IPS-15b (cell line): ENCODE results near the gene AUTS2.

ENCODE experiments used
- H3K27me3 ChIP-seq: one replicate; pipeline ENCODE4 v1.6.1; 2013; ENCODE audit warnings: low read length; ENCODE audit not compliant: control insufficient read depth, insufficient read depth
- H3K36me3 ChIP-seq: one replicate; pipeline ENCODE4 v1.6.1; 2013; ENCODE audit warnings: low read length; ENCODE audit not compliant: control insufficient read depth, insufficient read depth
- H3K4me1 ChIP-seq: one replicate; pipeline ENCODE4 v1.6.1; 2013; ENCODE audit warnings: mild to moderate bottlenecking, low read length; ENCODE audit not compliant: control insufficient read depth, insufficient read depth
- H3K4me3 ChIP-seq: one replicate; pipeline ENCODE4 v1.5.1; 2013; ENCODE audit warnings: low read depth, low read length
- H3K9ac ChIP-seq: one replicate; pipeline ENCODE4 v1.6.1; 2013; ENCODE audit warnings: low read depth, mild to moderate bottlenecking, low read length
- H3K9me3 ChIP-seq: one replicate; pipeline ENCODE4 v1.6.1; 2013; ENCODE audit warnings: mild to moderate bottlenecking, low read length; ENCODE audit not compliant: control insufficient read depth, insufficient read depth

Gene AUTS2

DNA sequence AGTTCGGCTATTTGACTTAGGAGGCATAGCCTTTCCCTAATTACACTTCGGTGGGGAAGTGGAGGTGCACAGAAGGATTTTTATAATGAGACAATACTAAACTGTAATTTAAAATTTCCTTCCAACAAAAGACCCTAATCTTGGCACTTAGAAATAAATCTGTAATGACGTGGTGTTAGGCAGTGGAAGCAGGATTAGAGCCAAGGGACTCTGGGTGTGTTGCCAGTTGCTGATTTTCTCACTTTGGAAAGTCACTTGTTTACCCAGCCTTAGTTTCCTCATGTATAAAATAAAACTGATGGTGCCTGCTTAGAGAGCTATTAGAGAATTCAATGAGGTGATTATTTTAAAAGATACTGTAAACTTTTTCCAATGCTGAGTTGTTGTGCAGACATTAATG lies 287.2 kb downstream of the AUTS2 start:
- no peaks in the 10 kb centered on the region for H3K4me1 ChIP-seq
- H3K9ac ChIP-seq = no peak overlapping the region
- no peaks in the 10 kb centered on the region for H3K9me3 ChIP-seq
- H3K4me3 ChIP-seq = no peak overlapping the region
- H3K36me3 ChIP-seq = no peaks in the 10 kb centered on the region
- H3K27me3 ChIP-seq = no peaks in the 10 kb centered on the region

DNA sequence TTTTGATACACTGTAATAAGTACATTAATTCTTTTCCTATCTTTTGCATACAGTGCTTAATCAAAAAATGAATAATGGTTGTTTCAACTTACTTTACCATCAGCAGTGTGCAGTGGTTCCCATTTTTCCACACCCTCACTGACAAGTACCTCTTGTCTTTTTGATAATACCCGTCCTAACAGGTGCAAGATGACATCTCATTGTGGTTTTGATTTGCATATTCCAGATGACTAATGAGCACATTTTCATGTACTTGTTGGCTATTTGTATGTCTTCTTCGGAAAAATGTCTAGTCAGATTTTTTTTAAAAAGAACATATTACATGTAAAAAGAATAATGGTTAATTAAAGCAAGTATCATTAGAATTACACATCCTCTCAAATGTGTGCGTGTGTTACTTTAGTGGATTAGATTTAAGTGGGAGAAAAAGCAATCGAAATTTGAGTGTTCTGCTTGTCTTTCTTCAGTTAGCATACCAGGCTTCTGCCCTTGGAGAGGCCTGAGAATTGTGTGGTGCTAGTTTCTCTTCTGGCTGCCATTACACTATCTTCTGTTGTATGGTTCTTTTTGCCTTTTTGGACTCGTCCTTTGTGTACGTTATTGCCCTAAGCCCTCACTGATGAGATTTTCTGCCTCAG lies 291.2 kb downstream of the AUTS2 start:
- Histone ChIP-seq H3K9me3 (no peaks in the 10 kb centered on the region), H3K4me1 (peaks cover 6% of the 10 kb centered on the region), H3K36me3 (no peaks in the 10 kb centered on the region), H3K27me3 (no peaks in the 10 kb centered on the region), H3K4me3 (no peak overlapping the region), H3K9ac (no peak overlapping the region)

DNA sequence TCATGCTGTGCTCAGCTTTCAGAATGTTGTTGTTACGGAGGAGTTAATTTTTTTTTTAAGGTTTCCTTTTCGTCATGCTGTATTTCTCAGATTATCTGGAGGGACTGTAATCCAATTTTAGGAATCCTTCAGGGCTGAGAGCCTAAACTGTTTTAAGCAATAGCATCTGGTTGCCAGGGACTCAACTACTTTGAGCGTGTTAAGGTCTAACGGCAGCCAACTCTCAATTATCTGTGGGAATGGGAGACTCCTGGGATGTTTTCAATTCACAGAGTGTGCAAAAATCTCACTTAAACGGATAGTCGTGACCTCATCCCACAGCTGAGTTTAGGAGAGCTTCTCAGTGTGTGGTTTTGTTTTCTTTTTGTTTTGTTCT lies 291.7 kb downstream of the AUTS2 start:
- H3K4me1 ChIP-seq = peaks cover 6% of the 10 kb centered on the region
- no peaks in the 10 kb centered on the region for H3K36me3 ChIP-seq
- no peak overlapping the region for H3K4me3 ChIP-seq
- H3K9ac ChIP-seq = no peak overlapping the region
- no peaks in the 10 kb centered on the region for H3K27me3 ChIP-seq
- no peaks in the 10 kb centered on the region for H3K9me3 ChIP-seq

DNA sequence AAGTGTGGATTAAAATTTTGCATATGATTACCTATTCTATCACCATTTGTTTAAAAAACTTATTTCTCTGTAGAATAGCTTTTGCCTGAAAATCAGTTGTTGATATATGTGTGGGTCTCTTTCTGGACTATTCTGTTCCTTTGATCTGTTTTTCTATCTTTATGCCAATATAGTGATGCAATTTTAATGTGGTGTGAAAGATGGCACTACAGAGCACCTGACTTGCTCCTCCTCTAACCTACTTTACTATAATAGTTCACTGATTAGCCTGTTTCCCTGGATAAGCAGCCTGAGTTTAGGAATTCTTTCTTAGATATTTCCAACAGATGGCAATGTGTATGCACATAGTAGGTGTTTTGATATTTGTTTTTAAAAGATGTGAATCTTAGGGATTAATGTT lies 294.5 kb downstream of the AUTS2 start:
- no peaks in the 10 kb centered on the region for H3K9me3 ChIP-seq
- H3K4me3 ChIP-seq = no peak overlapping the region
- H3K36me3 ChIP-seq = no peaks in the 10 kb centered on the region
- H3K4me1 ChIP-seq = peaks cover 6% of the 10 kb centered on the region
- no peak overlapping the region for H3K9ac ChIP-seq
- no peaks in the 10 kb centered on the region for H3K27me3 ChIP-seq

DNA sequence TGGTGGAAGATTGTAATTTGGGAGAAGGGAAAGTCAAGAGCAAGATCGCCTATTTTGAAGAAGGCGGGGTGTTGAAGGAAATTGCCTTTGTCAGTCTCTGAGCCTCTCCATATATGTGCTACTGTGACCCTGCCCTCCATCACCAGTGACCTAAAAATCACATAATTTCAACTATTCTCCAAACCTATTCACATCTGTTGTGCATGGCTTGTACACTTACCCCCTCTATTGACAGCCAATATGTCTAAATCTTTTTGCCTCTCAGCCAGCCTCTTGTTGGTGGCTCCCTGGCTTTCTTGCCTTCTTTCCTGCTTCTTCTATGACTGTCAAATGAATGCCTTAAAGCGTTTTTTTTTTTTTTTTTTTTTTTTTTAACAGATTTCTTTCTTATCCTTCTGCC lies 295.6 kb downstream of the AUTS2 start:
- Histone ChIP-seq H3K9me3 (no peaks in the 10 kb centered on the region), H3K4me1 (peaks cover 6% of the 10 kb centered on the region), H3K36me3 (no peaks in the 10 kb centered on the region), H3K27me3 (no peaks in the 10 kb centered on the region), H3K4me3 (no peak overlapping the region), H3K9ac (no peak overlapping the region)

DNA sequence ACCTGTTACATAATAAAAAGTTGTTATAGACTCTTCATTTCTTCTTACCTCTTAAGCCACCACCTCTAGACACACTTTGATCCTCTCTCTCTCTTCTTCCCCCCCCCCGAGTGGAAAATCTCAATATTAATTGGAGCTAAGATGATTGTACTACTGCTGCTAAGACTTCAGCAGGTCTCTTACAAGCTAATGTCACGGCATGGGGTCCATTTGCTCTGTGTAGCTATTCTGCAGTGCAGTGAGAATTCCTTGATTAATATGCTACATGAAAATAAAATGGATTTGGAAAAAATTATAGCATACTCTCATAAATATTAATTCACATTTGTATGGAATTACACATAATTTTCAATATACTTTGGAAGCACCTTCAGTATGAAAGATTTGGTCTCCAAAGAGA lies 297.2 kb downstream of the AUTS2 start:
- Histone ChIP-seq H3K9ac (no peak overlapping the region), H3K27me3 (no peaks in the 10 kb centered on the region), H3K9me3 (no peaks in the 10 kb centered on the region), H3K4me3 (no peak overlapping the region), H3K36me3 (no peaks in the 10 kb centered on the region), H3K4me1 (peaks cover 6% of the 10 kb centered on the region)

DNA sequence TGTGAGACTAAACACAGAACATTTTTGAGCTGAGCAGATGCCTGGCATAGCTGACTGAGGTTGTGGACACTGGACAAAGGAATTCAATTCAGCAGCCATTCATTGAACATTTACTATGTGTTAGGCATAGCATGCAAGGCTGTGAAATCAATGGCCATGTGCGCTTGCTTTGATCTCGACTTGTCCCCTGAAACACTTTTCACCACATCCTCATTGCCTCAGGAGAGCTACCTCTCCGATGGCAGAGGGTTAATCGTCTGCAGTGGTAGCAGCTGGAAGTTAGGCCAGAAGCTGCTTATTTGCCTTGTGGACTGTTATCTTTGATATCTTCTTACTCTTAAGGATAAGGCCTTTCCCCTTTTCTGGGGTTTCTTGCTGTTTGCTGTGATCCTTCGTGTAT lies 297.8 kb downstream of the AUTS2 start:
- Histone ChIP-seq H3K4me1 (peaks cover 6% of the 10 kb centered on the region), H3K36me3 (no peaks in the 10 kb centered on the region), H3K4me3 (no peak overlapping the region), H3K9ac (no peak overlapping the region), H3K27me3 (no peaks in the 10 kb centered on the region), H3K9me3 (no peaks in the 10 kb centered on the region)

DNA sequence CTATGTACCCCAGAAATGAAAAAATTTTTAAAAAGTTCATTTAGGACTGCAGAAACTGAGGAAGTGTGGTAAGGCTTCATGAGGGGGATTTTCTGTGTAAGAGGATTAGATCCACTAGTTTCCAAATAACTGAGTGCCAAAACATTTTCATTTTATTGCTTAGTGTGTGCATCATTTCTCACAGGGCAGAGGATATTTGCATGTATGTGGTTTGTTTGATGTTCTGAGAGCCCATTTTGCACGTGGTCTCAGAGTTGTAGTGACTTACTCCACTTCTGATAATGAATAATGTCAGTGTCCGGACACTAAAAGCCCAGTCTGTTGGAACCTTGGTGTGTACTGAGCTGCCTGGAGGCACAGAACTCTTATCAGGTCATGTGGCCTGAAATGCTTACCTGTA lies 299.9 kb downstream of the AUTS2 start:
- Histone ChIP-seq H3K36me3 (no peaks in the 10 kb centered on the region), H3K9ac (no peak overlapping the region), H3K4me3 (no peak overlapping the region), H3K27me3 (no peaks in the 10 kb centered on the region), H3K9me3 (no peaks in the 10 kb centered on the region), H3K4me1 (peaks cover 6% of the 10 kb centered on the region)

DNA sequence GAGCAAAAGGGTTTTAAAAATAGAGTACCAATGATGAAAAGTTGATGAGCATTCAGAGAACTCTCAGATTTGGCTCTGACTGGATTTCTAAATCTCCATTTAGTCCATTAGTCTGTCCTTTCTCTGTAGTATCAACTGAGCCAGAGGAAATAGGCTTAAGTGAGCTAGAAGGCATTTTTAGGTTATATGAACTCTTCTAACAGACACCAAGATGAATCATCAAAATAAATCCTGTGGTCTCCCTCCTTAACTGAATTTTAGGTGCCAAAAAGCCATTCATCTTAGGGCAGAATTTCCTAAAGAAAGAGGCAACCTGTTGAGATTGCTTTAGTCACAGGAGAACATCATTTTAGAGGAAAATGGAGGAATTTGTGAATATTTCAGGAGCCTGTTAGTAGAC lies 305.1 kb downstream of the AUTS2 start:
- no peaks in the 10 kb centered on the region for H3K4me1 ChIP-seq
- H3K36me3 ChIP-seq = no peaks in the 10 kb centered on the region
- no peak overlapping the region for H3K9ac ChIP-seq
- no peak overlapping the region for H3K4me3 ChIP-seq
- no peaks in the 10 kb centered on the region for H3K9me3 ChIP-seq
- no peaks in the 10 kb centered on the region for H3K27me3 ChIP-seq

DNA sequence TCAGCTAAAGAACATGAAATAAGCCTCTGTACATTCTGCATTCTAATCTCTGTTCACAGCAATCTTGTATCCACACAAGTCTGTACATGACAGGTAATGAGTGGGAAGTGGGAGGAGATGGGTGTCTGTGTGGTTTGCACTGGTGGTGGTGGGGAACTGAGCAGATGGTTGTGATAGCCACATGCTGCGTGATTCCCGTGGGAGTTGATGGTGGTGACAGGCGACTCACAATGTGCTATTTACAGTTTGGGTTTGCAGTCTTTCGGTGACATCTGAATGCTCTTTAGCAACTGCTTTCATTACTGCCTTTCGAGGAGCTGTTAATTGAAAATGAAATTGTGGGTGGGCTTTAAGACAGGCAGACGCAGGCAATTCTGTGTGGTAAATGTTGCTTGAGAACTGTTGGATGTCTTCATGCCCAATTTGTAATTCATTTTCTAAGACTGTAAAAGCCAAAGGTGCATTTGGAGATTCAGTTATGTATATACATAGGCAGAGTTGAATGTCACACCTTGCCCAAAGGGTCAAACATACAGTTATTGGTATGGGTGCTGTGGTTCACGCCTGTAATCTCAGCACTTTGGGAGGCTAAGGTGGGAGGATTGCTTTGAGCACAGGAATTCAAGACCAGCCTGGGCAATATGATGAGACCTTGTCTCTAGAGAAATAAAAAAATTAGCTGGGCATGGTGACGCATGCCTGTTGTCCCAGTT lies 308.2 kb downstream of the AUTS2 start:
- H3K36me3 ChIP-seq = no peaks in the 10 kb centered on the region
- no peak overlapping the region for H3K4me3 ChIP-seq
- H3K4me1 ChIP-seq = no peaks in the 10 kb centered on the region
- no peaks in the 10 kb centered on the region for H3K27me3 ChIP-seq
- no peaks in the 10 kb centered on the region for H3K9me3 ChIP-seq
- H3K9ac ChIP-seq = no peak overlapping the region

DNA sequence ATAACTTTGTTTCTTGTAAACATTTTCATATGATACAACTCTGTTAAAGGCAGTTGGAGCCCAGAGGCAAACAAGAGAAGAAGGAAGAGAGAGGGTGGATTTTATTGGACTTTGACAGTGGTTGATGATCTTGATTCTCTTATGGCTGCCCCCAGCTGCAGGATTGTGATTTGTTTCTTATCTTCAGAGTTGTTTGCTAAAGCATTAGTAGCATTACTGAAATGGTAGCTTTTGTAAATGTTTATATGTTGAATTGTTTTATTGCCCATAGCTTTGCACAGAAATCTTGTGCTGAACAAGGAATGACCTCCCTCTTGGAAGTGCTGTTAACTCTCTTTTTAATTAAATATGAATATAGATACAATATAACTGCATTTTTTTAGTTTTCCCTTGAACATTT lies 309.4 kb downstream of the AUTS2 start:
- no peaks in the 10 kb centered on the region for H3K4me1 ChIP-seq
- no peak overlapping the region for H3K4me3 ChIP-seq
- H3K36me3 ChIP-seq = no peaks in the 10 kb centered on the region
- no peaks in the 10 kb centered on the region for H3K9me3 ChIP-seq
- no peaks in the 10 kb centered on the region for H3K27me3 ChIP-seq
- H3K9ac ChIP-seq = no peak overlapping the region

DNA sequence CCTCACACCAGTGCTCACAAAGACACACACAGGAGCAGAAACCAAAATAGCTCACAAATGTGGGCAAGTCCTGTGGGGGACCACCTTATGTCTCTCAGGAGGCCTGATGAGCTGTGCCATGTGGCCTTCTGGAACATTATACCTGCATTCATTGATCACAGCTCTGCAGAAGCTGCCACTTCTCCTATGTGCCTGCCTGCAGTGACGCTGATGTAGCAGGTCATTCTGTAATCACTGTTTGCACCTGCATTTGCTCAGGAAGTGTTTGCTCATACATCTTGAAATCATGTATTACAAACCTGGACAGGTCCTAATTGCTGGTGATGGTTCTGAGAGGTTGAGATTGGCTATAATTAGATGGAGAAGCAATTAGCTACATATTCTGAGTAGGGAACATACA lies 310.2 kb downstream of the AUTS2 start:
- H3K9ac ChIP-seq = no peak overlapping the region
- no peaks in the 10 kb centered on the region for H3K36me3 ChIP-seq
- no peak overlapping the region for H3K4me3 ChIP-seq
- H3K27me3 ChIP-seq = no peaks in the 10 kb centered on the region
- no peaks in the 10 kb centered on the region for H3K4me1 ChIP-seq
- H3K9me3 ChIP-seq = no peaks in the 10 kb centered on the region
